ENCODE data around the gene COLEC12. TPM values are rescaled to one million over a fixed set of nuclear protein-coding genes. Genes with fewer than 3 reads are reported as not detected.

The COLEC12 gene
- total and polyA plus RNA-seq, 2 experiments from 2014 or later = 23.2 to 28.3 TPM

DNA sequence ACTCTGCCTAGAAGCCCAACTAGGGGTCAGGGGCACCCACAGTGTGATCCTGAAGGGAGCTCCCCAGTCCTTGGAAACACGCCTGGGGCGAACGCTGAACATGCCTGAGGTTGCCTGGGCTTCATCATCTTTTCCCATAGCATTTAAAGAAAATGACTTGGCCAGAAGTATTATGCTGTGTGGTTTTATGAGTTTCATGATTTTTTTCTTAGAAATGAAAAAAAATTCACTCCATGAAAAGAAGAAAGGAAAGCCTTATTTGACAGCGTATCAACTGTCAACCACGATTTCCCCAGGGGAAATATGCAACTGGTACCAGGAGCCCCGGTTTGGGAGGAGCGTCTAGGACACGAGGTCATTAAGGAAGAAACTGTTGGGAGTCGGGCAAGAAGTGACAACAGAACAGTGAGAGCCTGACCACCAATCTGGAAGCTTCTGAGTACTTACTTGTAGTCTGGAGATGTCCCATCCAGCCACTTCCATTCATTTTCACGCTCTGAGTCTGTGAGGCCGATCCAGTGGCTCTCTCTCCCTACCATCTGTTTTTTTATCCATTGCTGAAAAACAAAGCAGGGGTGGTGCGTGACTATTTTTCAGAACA lies 169.2 kb downstream of the COLEC12 start:
- peak overlapping the region; percentile 48 for H3K27ac ChIP-seq
- WGBS (ENCODE audit: low lambda C conversion rate, missing lambda C conversion rate) = 73% methylated on average over 12 of the region's 12 CpGs
- TF ChIP-seq EZH2phosphoT487 (IDR thresholded peaks at IDR 0.05; ENCODE audit: low read depth, severe bottlenecking, unreplicated experiment) (no peak), CTCF (IDR thresholded peaks at IDR 0.05; ENCODE audit: poor library complexity) (no peak), EZH2 (IDR thresholded peaks at IDR 0.05; ENCODE audit: borderline replicate concordance) (no peak)
- H3K4me1 ChIP-seq (ENCODE audit: insufficient read depth) = peaks cover 19% of the 10 kb centered on the region
- H3K36me3 ChIP-seq (replicated peaks; ENCODE audit: insufficient read depth, low read depth) = no peaks in the 10 kb centered on the region
- no peaks in the 10 kb centered on the region for H3K79me2 ChIP-seq
- no peak for DNase-seq (ENCODE audit: low spot score)
- no peaks in the 10 kb centered on the region for H4K20me1 ChIP-seq (ENCODE audit: insufficient read depth, poor library complexity, severe bottlenecking)
- no peaks in the 10 kb centered on the region for H3K9me3 ChIP-seq (ENCODE audit: low read depth)
- no peak overlapping the region for H3K4me3 ChIP-seq
- no peaks in the 10 kb centered on the region for H3K27me3 ChIP-seq
- H2AFZ ChIP-seq = no peak overlapping the region
- H3K9me2 ChIP-seq (replicated peaks; ENCODE audit: insufficient read depth) = no peaks in the 10 kb centered on the region
- no peak overlapping the region for H3K4me2 ChIP-seq

- no peak overlapping the region for H3K4me3 ChIP-seq
- 82% methylated on average over 4 of the region's 4 CpGs for WGBS (ENCODE audit: low lambda C conversion rate, missing lambda C conversion rate)
- H3K36me3 ChIP-seq (replicated peaks; ENCODE audit: insufficient read depth, low read depth) = no peaks in the 10 kb centered on the region
- no peaks in the 10 kb centered on the region for H3K9me2 ChIP-seq (replicated peaks; ENCODE audit: insufficient read depth)
- no peak for TF ChIP-seq EZH2 (IDR thresholded peaks at IDR 0.05; ENCODE audit: borderline replicate concordance)
- TF ChIP-seq EZH2phosphoT487 (IDR thresholded peaks at IDR 0.05; ENCODE audit: low read depth, severe bottlenecking, unreplicated experiment) = no peak
- no peak for TF ChIP-seq CTCF (IDR thresholded peaks at IDR 0.05; ENCODE audit: poor library complexity)
- H3K27ac ChIP-seq = no peak overlapping the region
- peaks cover 22% of the 10 kb centered on the region for H3K4me1 ChIP-seq (ENCODE audit: insufficient read depth)
- H3K4me2 ChIP-seq = no peak overlapping the region
- no peaks in the 10 kb centered on the region for H3K27me3 ChIP-seq
- no peaks in the 10 kb centered on the region for H4K20me1 ChIP-seq (ENCODE audit: insufficient read depth, poor library complexity, severe bottlenecking)
- no peaks in the 10 kb centered on the region for H3K79me2 ChIP-seq
- no peak overlapping the region for H2AFZ ChIP-seq
- no peak for DNase-seq (ENCODE audit: low spot score)
- no peaks in the 10 kb centered on the region for H3K9me3 ChIP-seq (ENCODE audit: low read depth)
Observed at GRCh38 chr18:328928-329327, 171.6 kb downstream of the COLEC12 start.

DNA sequence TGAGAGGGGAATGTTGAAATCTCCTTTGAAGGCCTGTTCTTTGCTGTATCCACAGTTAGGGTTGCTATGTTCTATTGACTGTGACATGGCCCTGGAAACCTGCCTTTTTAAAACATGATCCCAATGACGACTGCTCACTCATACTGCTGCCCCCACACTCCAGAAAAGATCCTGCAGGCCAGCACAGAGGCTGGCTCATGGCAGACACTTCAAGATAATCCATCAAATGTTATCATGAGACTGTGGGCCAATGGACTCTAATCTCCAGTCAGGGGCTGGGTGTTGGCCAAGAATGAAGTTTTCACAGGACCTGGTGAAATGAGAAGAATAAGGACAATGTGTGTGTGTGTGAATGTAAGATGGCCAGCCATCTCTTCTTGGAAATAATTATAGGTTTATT lies 173.7 kb downstream of the COLEC12 start:
- no peak overlapping the region for H3K4me2 ChIP-seq
- no peaks in the 10 kb centered on the region for H3K27me3 ChIP-seq
- H3K4me3 ChIP-seq = no peak overlapping the region
- no peak overlapping the region for H3K27ac ChIP-seq
- no peaks in the 10 kb centered on the region for H3K36me3 ChIP-seq (replicated peaks; ENCODE audit: insufficient read depth, low read depth)
- TF ChIP-seq EZH2 (IDR thresholded peaks at IDR 0.05; ENCODE audit: borderline replicate concordance) (no peak), CTCF (IDR thresholded peaks at IDR 0.05; ENCODE audit: poor library complexity) (no peak), EZH2phosphoT487 (IDR thresholded peaks at IDR 0.05; ENCODE audit: low read depth, severe bottlenecking, unreplicated experiment) (no peak)
- peaks cover 8% of the 10 kb centered on the region for H3K4me1 ChIP-seq (ENCODE audit: insufficient read depth)
- no peak for DNase-seq (ENCODE audit: low spot score)
- no peaks in the 10 kb centered on the region for H4K20me1 ChIP-seq (ENCODE audit: insufficient read depth, poor library complexity, severe bottlenecking)
- no peaks in the 10 kb centered on the region for H3K9me3 ChIP-seq (ENCODE audit: low read depth)
- no peaks in the 10 kb centered on the region for H3K79me2 ChIP-seq
- H3K9me2 ChIP-seq (replicated peaks; ENCODE audit: insufficient read depth) = no peaks in the 10 kb centered on the region
- 71% methylated on average over 1 of the region's 1 CpG for WGBS (ENCODE audit: low lambda C conversion rate, missing lambda C conversion rate)
- H2AFZ ChIP-seq = no peak overlapping the region
